Activated CD4-positive, alpha-beta T cell treated with anti-CD3 and anti-CD28 coated beads for 1 hour (primary cell): Measurements from ENCODE around the gene NPIPB6.

Experiments used
- DNase-seq: peaks from one replicate; pipeline ENCODE4 v3.0.0-alpha.2; 2020

The NPIPB6 gene

DNA sequence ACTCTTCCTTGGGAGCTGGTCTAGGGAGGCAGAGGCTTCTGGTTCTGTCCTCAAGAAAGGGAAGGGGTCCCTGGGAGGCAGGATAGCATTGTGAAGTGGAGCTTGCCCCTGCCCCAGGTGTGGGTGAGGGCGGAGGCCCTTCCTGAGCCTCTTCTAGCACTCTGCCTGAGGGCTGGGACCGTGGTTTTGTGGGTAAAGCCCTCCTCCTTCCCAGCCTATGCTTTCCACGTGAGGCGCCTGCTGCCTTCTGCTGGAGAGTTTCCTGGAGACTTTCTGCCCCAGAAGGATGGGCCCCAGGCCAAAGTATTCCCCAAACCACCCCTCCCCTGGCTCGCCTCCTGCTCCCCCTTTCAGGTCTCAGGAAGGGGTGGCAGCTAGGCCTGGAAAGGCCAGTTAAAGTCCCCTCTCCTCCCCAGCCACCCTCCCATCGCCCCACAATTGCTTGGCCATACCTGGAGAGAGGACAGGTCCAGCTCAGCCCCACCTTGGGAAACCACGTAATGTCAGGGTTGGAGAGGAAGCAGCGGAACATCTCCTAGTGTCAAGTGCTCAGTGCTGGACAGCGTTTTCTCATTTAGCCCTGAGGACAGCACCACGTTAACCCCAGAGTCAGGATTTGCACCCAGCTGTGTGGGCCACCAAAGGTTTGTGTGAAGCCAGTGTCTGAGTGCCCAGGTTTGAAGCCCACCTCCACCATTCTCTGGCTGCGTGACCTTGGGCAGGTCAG lies 65.4 kb downstream of the NPIPB6 start:
- DNase-seq = no peak

DNA sequence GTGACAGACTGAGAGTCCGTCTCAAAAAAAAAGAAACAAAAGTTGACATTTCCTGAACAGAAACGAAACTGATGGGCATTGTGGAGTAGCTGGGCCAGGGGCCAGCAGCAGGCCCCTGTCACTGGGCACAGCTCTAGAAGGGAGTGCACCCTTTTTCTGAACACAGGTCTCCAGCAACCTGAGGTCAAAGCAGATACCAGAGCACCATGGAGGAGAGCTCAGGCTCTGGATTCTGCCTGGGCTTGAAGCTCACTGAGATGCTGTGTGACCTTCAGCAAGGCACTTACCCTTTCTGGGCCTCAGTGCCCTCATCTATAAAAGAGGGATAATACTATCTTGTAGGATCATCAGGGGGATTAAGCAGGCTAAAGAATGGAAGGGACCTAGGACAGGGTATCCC lies 66.0 kb downstream of the NPIPB6 start:
- DNase-seq = no peak

DNA sequence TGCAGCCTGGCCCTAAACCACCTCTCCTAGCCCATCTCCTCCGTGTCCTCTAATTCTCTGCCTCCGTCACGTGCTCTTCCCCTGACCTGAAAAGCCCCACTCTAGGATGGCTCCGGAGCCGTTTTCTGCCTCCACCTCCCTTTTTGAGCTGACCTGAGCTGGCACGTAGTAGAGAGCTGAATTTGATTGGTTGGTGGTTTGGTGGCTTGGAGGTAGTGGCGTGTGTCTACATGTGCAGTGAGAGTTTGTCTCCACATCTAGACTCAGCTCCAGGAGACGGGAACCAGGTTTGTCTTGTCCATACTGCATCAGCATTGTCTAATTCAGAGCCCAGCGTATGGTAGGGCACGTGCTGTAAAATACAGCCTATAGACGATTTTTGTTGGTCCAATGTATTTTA lies 68.0 kb downstream of the NPIPB6 start:
- no peak for DNase-seq

DNA sequence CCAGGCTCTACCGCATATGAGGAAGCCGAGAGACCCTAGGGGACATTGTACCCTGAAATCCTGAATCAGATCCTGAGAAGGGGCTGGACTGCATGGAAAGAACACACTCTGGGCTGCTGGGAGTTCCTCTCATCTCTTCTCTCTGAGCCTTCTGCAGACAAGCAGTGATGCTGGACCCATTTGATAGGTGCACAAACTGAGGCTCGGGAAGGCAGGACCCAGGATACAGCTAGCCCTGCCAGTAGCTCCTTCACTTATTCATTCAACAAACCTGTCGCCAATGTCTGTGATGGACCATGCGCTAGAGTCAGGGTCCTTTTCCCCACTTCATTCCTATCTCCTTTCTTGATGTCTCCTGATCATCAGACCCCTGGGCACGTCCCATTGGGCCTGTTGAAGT lies 69.1 kb downstream of the NPIPB6 start:
- no peak for DNase-seq

DNA sequence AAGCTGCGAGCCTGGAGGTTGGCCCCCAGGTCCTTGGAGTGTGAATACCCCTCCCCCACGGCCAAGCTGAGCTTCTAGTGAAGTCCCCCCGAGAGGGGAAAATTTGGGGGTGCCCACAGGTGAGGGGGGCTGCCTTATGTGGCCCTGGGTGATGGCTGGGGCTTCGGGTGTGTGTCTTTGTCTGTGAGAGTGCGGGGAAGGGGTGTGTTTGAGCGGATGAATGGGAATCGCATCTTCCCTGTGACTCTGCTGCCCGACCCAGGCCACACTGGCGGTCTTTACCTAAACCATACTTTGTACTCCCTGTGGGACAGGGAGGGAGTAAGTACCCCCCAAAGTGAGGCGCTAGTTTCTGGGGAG lies 69.7 kb downstream of the NPIPB6 start:
- DNase-seq = no peak

DNA sequence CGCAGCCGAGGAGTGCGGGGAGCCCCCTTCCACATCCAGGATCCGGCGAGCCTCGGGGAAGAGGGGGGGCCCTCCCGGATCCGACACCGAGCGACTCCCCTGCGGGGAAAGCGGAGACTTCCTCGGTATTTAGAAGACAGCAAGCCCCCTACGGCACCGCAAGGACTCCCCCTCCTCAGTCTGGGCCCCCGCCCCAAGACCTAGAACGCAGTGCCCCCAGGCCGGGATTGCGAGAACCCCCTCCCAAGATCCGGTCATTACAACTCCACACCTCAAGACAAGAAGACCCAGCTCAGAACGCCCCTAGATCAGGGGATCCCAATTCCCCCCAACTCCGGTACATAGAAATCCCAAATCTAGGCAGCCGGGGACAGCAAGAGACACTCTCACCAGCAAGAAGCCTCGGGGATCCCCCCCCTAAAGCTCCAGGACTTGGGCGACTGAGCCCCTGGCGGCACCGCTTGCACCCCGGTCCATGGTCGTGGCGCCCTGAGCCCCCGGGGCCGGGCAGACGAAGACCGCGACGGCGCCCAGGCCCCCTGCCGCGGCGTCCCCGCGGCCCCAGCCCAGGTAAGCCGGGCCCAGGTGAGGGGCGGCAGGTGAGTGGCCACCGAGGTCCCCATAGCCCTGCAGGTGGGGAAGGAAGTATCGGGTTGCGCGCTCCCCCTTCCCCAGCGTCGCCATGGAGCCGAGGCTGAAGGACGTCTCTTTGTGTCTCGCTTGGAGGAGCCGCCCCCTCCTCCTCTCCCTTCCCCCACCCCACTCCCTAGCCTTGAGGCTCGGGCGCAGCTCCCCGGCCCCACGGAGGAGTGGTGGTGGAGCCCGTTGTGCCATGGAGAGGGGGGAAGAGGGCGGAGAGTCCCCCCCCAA lies 70.3 kb downstream of the NPIPB6 start:
- no peak for DNase-seq
